Calu3 (cell line): ENCODE data around the gene RAB29. TPM values are rescaled to one million over a fixed set of nuclear protein-coding genes. Genes with fewer than 3 reads are reported as not detected.

Source experiments
- BruUV-seq: library from RNA; stranded (reverse); fragments of 400-500 nt; replicated peaks from 2 replicates; lab custom pipeline; 2021; lab: Mats Ljungman, UMichigan
- CTCF ChIA-PET: fragments of 300-600 bp; sonication (Branson Sonifier 250); formaldehyde crosslinking; loops from one replicate; lab custom pipeline; 2022; ENCODE audit warnings: antibody characterized with exemption; lab: Charles Lee
- DNase-seq: peaks from one replicate; pipeline ENCODE4 v3.0.0; 2022
- H3K27ac Mint-ChIP-seq: one replicate; pipeline ENCODE4 v1.8.0; 2022; ENCODE audit warnings: mixed read lengths; ENCODE audit not compliant: unreplicated experiment
- H3K27me3 Mint-ChIP-seq: one replicate; pipeline ENCODE4 v1.8.0; 2022; ENCODE audit warnings: mixed read lengths; ENCODE audit not compliant: unreplicated experiment
- H3K36me3 Mint-ChIP-seq: one replicate; pipeline ENCODE4 v1.8.0; 2022; ENCODE audit warnings: mild to moderate bottlenecking, moderate library complexity, mixed read lengths; ENCODE audit not compliant: insufficient read depth, unreplicated experiment
- H3K4me1 Mint-ChIP-seq: one replicate; pipeline ENCODE4 v1.8.0; 2022; ENCODE audit warnings: mild to moderate bottlenecking, low read depth, mixed read lengths; ENCODE audit not compliant: unreplicated experiment
- H3K4me3 Mint-ChIP-seq: one replicate; pipeline ENCODE4 v1.8.0; 2022; ENCODE audit warnings: mild to moderate bottlenecking, low read depth, moderate library complexity, mixed read lengths; ENCODE audit not compliant: unreplicated experiment
- H3K9me3 Mint-ChIP-seq: one replicate; pipeline ENCODE4 v1.8.0; 2022; ENCODE audit warnings: low read depth, mixed read lengths; ENCODE audit not compliant: unreplicated experiment
- CTCF ChIP-seq: fragments of 200-600 bp; IDR thresholded peaks from one replicate; pipeline ENCODE4 v1.8.0; 2022; ENCODE audit warnings: antibody characterized with exemption; ENCODE audit not compliant: unreplicated experiment
- intact Hi-C: fragments of 100-400 bp; cut with micrococcal nuclease; formaldehyde crosslinking; loops from one replicate; pipeline ENCODE4 v1.10.0; 2022; ENCODE audit not compliant: unreplicated experiment
- total RNA-seq: library from RNA; stranded (reverse); gene quantifications from 2 replicates; pipeline ENCODE4 v1.2.3, GENCODE V29; 2022

Gene RAB29
- total RNA-seq, 1 experiment from 2014 or later, result 27.1 TPM

- Mint-ChIP-seq H3K4me3 (no peak overlapping the region), H3K9me3 (no peaks in the 10 kb centered on the region), H3K27me3 (no peaks in the 10 kb centered on the region), H3K27ac (no peak overlapping the region), H3K36me3 (peaks cover 31% of the 10 kb centered on the region), H3K4me1 (peaks cover 40% of the 10 kb centered on the region)
- no peak for DNase-seq
- no TSS peak for BruUV-seq
- no peak for TF ChIP-seq CTCF
- CTCF ChIA-PET, result no interaction called here
- intact Hi-C loops, result no loop called here
Measured at GRCh38 chr1:205809469-205809868, 34.2 kb upstream of the RAB29 start.

- no TSS peak for BruUV-seq
- intact Hi-C loops, result no loop called here
- Mint-ChIP-seq H3K4me1 (peaks cover 16% of the 10 kb centered on the region), H3K27ac (no peak overlapping the region), H3K4me3 (no peak overlapping the region), H3K27me3 (no peaks in the 10 kb centered on the region), H3K9me3 (no peaks in the 10 kb centered on the region), H3K36me3 (peaks cover 6% of the 10 kb centered on the region)
- CTCF ChIA-PET, result interaction anchor here (0.9 to 1.1 kb wide), 2 partner anchors 87 to 114 kb away, joined by 4 to 5 read pairs; no protein-coding TSS in a partner anchor
- TF ChIP-seq CTCF, result no peak
- DNase-seq, result peak; percentile 25
Measured at GRCh38 chr1:205805082-205805711, 29.9 kb upstream of the RAB29 start.

- no peaks in the 10 kb centered on the region for H3K9me3 Mint-ChIP-seq
- H3K36me3 Mint-ChIP-seq, result peaks cover 6% of the 10 kb centered on the region
- H3K27ac Mint-ChIP-seq, result no peak overlapping the region
- H3K4me3 Mint-ChIP-seq, result no peak overlapping the region
- no TSS peak for BruUV-seq
- peaks cover 16% of the 10 kb centered on the region for H3K4me1 Mint-ChIP-seq
- no peak for TF ChIP-seq CTCF
- CTCF ChIA-PET, result interaction anchor here (0.6 to 1.1 kb wide), 3 partner anchors 87 to 173 kb away, joined by 3 to 5 read pairs (median 4); no protein-coding TSS in a partner anchor
- intact Hi-C loops, result no loop called here
- H3K27me3 Mint-ChIP-seq, result no peaks in the 10 kb centered on the region
- no peak for DNase-seq
Measured at GRCh38 chr1:205804605-205805004, 29.3 kb upstream of the RAB29 start.

GRCh38 chr1:205803986-205804385 lies 28.7 kb upstream of the RAB29 start:
- H3K27me3 Mint-ChIP-seq, result no peaks in the 10 kb centered on the region
- no TSS peak for BruUV-seq
- H3K36me3 Mint-ChIP-seq, result peaks cover 6% of the 10 kb centered on the region
- no peak overlapping the region for H3K4me3 Mint-ChIP-seq
- H3K27ac Mint-ChIP-seq, result no peak overlapping the region
- intact Hi-C loops, result no loop called here
- CTCF ChIA-PET, result interaction anchor here (0.6 to 1.1 kb wide), 2 partner anchors 88 to 173 kb away, joined by 3 to 5 read pairs; no protein-coding TSS in a partner anchor
- H3K4me1 Mint-ChIP-seq, result peaks cover 16% of the 10 kb centered on the region
- H3K9me3 Mint-ChIP-seq, result no peaks in the 10 kb centered on the region
- TF ChIP-seq CTCF, result no peak
- no peak for DNase-seq
